PC-9 (cell line): ENCODE data around the gene C1R. TPM values are rescaled to one million over a fixed set of nuclear protein-coding genes. Genes with fewer than 3 reads are reported as not detected.

Source experiments
- BruUV-seq: library from RNA; stranded (reverse); fragments of 400-500 nt; replicated peaks from 2 replicates; lab custom pipeline; 2021; lab: Mats Ljungman, UMichigan
- CTCF ChIA-PET: fragments of 300-600 bp; sonication (Branson Sonifier 250); formaldehyde crosslinking; loops from one replicate; lab custom pipeline; 2022; ENCODE audit warnings: antibody characterized with exemption; lab: Charles Lee
- POLR2A ChIA-PET: fragments of 300-600 bp; sonication (Branson Sonifier 250); formaldehyde crosslinking; loops from one replicate; lab custom pipeline; 2022; ENCODE audit warnings: antibody characterized with exemption; ENCODE audit not compliant: unreplicated experiment; lab: Charles Lee
- DNase-seq, 2 experiments: peaks; one replicate each; pipeline versions ENCODE4 v3.0.0 to v3.0.0-alpha.2; 2015 to 2022; ENCODE audit warnings: mixed read lengths in 1 of 2
- H2AFZ ChIP-seq: fragments of 200-600 bp; sonication (generic); 2 replicates; pipeline ENCODE4 v1.8.1; 2017; ENCODE audit warnings: antibody characterized with exemption
- H3F3A ChIP-seq: fragments of 200-600 bp; sonication (generic); 2 replicates; pipeline ENCODE4 v1.8.1; 2017; ENCODE audit warnings: antibody characterized with exemption, mild to moderate bottlenecking, low read depth; ENCODE audit not compliant: insufficient read depth
- H3K27ac ChIP-seq: fragments of 200-600 bp; sonication (generic); 2 replicates; pipeline ENCODE4 v1.6.1; 2016; ENCODE audit warnings: mixed run types
- H3K27me3 ChIP-seq: fragments of 200-600 bp; sonication (generic); 2 replicates; pipeline ENCODE4 v1.6.1; 2016; ENCODE audit warnings: low read depth, mixed run types; ENCODE audit not compliant: insufficient read depth
- H3K36me3 ChIP-seq: fragments of 200-600 bp; sonication (generic); 2 replicates; pipeline ENCODE4 v1.6.1; 2016; ENCODE audit warnings: low read depth, mixed run types
- H3K4me1 ChIP-seq: fragments of 200-600 bp; sonication (generic); replicated peaks from 2 replicates; pipeline ENCODE4 v1.6.1; 2016; ENCODE audit warnings: mixed run types; ENCODE audit not compliant: insufficient read depth
- H3K4me2 ChIP-seq: fragments of 200-600 bp; sonication (generic); 2 replicates; pipeline ENCODE4 v1.6.1; 2017; ENCODE audit warnings: mixed run types
- H3K4me3 ChIP-seq: fragments of 200-600 bp; sonication (generic); 2 replicates; pipeline ENCODE4 v1.6.1; 2016; ENCODE audit warnings: mixed run types
- H3K79me2 ChIP-seq: fragments of 200-600 bp; sonication (generic); 2 replicates; pipeline ENCODE4 v1.6.1; 2017; ENCODE audit warnings: low read depth, mixed run types
- H3K9me2 ChIP-seq: fragments of 200-600 bp; sonication (generic); 2 replicates; pipeline ENCODE4 v1.8.1; 2017; ENCODE audit warnings: mild to moderate bottlenecking; ENCODE audit not compliant: insufficient read depth
- H3K9me3 ChIP-seq: fragments of 200-600 bp; sonication (generic); 2 replicates; pipeline ENCODE4 v1.8.1; 2016; ENCODE audit warnings: low read depth; ENCODE audit not compliant: insufficient read depth
- H4K20me1 ChIP-seq: fragments of 200-600 bp; sonication (generic); 2 replicates; pipeline ENCODE4 v1.8.1; 2017; ENCODE audit not compliant: insufficient read depth
- EZH2 ChIP-seq: fragments of 200-600 bp; sonication (generic); IDR thresholded peaks from 2 replicates; pipeline ENCODE4 v1.8.0; 2017; ENCODE audit warnings: antibody characterized with exemption, low read depth
- intact Hi-C: fragments of 100-400 bp; cut with micrococcal nuclease; formaldehyde crosslinking; loops from one replicate; pipeline ENCODE4 v1.10.0; 2022; ENCODE audit not compliant: unreplicated experiment
- total RNA-seq: library from RNA; stranded (reverse); gene quantifications from 2 replicates; pipeline ENCODE4 v1.2.3, GENCODE V29; 2021
- TF ChIP-seq, protein P1 (sequence below): fragments of 200-600 bp; sonication (generic); conservative IDR thresholded peaks from 2 replicates; pipeline ENCODE4 v1.6.1; 2017; ENCODE audit warnings: mixed run types, antibody characterized with exemption, mild to moderate bottlenecking, moderate library complexity

Gene C1R
- total RNA-seq, 1 experiment from 2014 or later = 24.0 TPM

DNA sequence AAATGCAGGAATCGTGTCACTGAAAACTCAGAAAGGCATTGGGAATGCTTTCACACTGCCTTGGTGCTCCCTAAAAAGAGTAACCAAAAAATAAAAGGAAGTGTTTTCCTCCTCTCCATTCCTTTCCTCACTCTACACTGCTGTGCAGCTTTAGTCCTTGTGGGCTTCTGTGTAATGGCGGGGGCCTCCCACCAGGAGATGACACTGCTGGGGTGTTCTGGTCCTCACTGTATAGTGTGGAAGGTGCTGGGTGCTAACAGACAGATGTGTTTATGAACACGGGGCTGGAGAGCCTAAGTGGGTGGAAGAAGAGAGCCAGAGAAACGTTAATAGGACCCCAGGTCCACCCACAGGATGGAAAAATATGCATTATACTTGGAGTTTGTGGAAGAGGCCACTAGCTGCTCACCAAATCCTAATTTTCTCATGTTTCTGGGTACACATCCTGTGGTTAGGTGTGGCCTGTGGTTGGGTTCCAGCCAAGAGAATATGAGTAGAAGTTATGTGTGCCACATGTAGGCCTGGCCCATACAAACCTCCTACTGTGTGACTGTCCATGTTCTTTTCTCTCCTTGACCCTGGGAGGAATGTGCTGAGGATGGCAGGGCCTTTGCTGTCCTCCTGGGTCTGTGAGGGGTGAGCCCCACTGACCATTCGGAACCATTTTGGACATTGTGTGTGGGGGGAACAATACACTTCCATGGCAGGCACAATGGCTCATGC lies 45.7 kb downstream of the C1R start:
- no peaks in the 10 kb centered on the region for H3K36me3 ChIP-seq
- no peak overlapping the region for H3K27ac ChIP-seq
- no peaks in the 10 kb centered on the region for H3K79me2 ChIP-seq
- no peak overlapping the region for H2AFZ ChIP-seq
- no TSS peak for BruUV-seq
- H3K9me2 ChIP-seq = no peaks in the 10 kb centered on the region; the same call in 1 of the 2 replicates
- no peaks in the 10 kb centered on the region for H4K20me1 ChIP-seq
- H3K4me3 ChIP-seq = no peak overlapping the region
- no peaks in the 10 kb centered on the region for H3K4me1 ChIP-seq
- intact Hi-C loops = no loop called here
- no peak for DNase-seq
- ChIA-PET POLR2A (no interaction called here), CTCF (no interaction called here)
- H3K4me2 ChIP-seq = no peak overlapping the region
- no peaks in the 10 kb centered on the region for H3K9me3 ChIP-seq
- H3F3A ChIP-seq = no peaks in the 10 kb centered on the region; the same call in 1 of the 2 replicates
- H3K27me3 ChIP-seq = peaks cover 8% of the 10 kb centered on the region; the same call in 1 of the 2 replicates
- no peak for TF ChIP-seq EZH2
- TF ChIP-seq, protein P1, sequence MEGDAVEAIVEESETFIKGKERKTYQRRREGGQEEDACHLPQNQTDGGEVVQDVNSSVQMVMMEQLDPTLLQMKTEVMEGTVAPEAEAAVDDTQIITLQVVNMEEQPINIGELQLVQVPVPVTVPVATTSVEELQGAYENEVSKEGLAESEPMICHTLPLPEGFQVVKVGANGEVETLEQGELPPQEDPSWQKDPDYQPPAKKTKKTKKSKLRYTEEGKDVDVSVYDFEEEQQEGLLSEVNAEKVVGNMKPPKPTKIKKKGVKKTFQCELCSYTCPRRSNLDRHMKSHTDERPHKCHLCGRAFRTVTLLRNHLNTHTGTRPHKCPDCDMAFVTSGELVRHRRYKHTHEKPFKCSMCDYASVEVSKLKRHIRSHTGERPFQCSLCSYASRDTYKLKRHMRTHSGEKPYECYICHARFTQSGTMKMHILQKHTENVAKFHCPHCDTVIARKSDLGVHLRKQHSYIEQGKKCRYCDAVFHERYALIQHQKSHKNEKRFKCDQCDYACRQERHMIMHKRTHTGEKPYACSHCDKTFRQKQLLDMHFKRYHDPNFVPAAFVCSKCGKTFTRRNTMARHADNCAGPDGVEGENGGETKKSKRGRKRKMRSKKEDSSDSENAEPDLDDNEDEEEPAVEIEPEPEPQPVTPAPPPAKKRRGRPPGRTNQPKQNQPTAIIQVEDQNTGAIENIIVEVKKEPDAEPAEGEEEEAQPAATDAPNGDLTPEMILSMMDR = no peak

DNA sequence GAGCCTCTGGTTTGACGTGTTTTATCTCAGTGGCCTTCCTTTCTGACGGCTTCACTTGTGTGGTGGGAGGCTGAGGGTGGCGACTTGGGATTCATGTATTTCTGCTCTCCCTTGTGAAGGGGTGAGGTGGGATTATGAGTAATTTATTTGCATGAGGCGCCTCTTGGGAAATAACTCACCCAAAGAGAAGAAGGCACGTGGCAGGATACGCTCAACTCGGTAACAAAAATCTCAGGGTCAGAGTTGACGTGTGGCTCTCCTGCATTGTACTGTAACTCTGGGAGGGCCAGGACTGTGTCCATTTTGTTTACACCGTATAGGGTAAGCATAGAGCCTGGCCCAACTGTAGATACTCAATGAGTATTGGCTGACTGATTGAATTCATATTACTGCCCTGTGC lies 46.3 kb downstream of the C1R start:
- ChIA-PET CTCF (no interaction called here), POLR2A (no interaction called here)
- no peak overlapping the region for H3K4me2 ChIP-seq
- H2AFZ ChIP-seq = no peak overlapping the region
- H3F3A ChIP-seq = no peaks in the 10 kb centered on the region; the same call in 1 of the 2 replicates
- TF ChIP-seq, protein P1 = no peak
- no peak for TF ChIP-seq EZH2
- H3K9me3 ChIP-seq = no peaks in the 10 kb centered on the region
- H3K4me3 ChIP-seq = no peak overlapping the region
- intact Hi-C loops = no loop called here
- H3K27ac ChIP-seq = no peak overlapping the region
- peaks cover 5% of the 10 kb centered on the region; the same call in 1 of the 2 replicates for H3K27me3 ChIP-seq
- no peaks in the 10 kb centered on the region for H3K9me2 ChIP-seq
- no peaks in the 10 kb centered on the region for H4K20me1 ChIP-seq
- no peaks in the 10 kb centered on the region for H3K4me1 ChIP-seq
- H3K79me2 ChIP-seq = no peaks in the 10 kb centered on the region
- no peaks in the 10 kb centered on the region for H3K36me3 ChIP-seq
- BruUV-seq = no TSS peak
- no peak for DNase-seq

DNA sequence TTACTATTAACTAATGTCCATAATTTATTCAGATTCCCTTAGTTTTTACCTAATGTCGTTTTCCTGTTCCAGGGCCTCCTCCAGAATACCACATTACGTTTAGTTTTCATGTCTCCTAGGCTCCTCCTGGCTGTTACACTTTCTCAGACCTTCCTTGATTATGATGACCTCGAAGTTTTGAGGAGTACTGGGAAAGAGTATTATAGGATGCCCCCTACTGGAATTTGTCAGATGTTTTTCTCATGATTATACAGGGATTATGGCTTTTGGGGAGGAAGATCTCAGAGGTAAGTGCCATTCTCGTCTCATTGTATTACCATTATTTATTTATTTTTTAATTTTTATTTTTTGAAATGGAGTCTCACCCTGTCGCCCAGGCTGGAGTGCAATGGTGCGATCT lies 49.4 kb downstream of the C1R start:
- CTCF ChIA-PET = interaction anchor here (0.6 to 1.6 kb wide), 2 partner anchors 27 to 514 kb away, joined by 3 to 4 read pairs; no protein-coding TSS in a partner anchor
- peak in 1 of 2 experiments; percentile 48 for DNase-seq
- H3K9me2 ChIP-seq = no peaks in the 10 kb centered on the region
- H4K20me1 ChIP-seq = no peaks in the 10 kb centered on the region
- intact Hi-C loops = loop anchor here (1.0 to 2.0 kb wide), 2 partner anchors 72 to 97 kb away; partner anchors contain the start of genes EMG1 and PHB2
- H3K9me3 ChIP-seq = no peaks in the 10 kb centered on the region
- no peak overlapping the region for H3K4me2 ChIP-seq
- no peaks in the 10 kb centered on the region for H3K4me1 ChIP-seq
- no peaks in the 10 kb centered on the region; the same call in 1 of the 2 replicates for H3F3A ChIP-seq
- H3K79me2 ChIP-seq = no peaks in the 10 kb centered on the region
- BruUV-seq = no TSS peak
- no peaks in the 10 kb centered on the region for H3K36me3 ChIP-seq
- H3K27me3 ChIP-seq = no peaks in the 10 kb centered on the region
- no peak overlapping the region for H3K4me3 ChIP-seq
- POLR2A ChIA-PET = no interaction called here
- TF ChIP-seq EZH2 = no peak
- TF ChIP-seq, protein P1 = peak; percentile 67
- H2AFZ ChIP-seq = no peak overlapping the region
- no peak overlapping the region for H3K27ac ChIP-seq
